ENCODE data around the gene RNF144A.

- TF ChIP-seq CTCF (conservative IDR thresholded peaks at IDR 0.05; ENCODE audit: low read length) (no peak), EZH2phosphoT487 (IDR thresholded peaks at IDR 0.05; ENCODE audit: borderline replicate concordance) (no peak)
Measured at GRCh38 chr2:6916736-6917070, 509 bp upstream of the RNF144A start.
